ENCODE measurements around the gene MMP23B.
"Not testable (repeated sequence)": the region's sequence is repeated elsewhere in the genome, so short reads cannot be mapped to it uniquely, and the experiment has no call there.

DNA sequence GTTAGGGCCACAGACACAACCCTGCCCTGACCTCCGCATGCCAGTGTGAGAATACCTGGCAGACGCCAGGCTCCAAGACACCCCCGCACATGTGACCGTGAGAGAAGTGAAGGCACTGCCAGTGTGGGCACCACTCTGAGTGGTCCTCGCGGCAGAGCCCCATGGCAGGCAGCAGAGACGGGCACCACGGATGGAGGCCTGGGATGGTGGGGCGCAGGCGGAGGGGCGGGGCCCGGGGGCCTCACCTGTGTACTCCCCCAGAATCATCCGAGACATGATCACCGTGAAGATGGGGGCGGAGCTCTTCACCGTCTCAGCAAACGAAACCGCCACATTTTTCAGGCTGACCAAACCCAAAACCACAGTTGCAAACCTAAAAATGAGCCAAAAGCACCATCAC lies 43.2 kb downstream of the MMP23B start:
- TF ChIP-seq, protein P1, sequence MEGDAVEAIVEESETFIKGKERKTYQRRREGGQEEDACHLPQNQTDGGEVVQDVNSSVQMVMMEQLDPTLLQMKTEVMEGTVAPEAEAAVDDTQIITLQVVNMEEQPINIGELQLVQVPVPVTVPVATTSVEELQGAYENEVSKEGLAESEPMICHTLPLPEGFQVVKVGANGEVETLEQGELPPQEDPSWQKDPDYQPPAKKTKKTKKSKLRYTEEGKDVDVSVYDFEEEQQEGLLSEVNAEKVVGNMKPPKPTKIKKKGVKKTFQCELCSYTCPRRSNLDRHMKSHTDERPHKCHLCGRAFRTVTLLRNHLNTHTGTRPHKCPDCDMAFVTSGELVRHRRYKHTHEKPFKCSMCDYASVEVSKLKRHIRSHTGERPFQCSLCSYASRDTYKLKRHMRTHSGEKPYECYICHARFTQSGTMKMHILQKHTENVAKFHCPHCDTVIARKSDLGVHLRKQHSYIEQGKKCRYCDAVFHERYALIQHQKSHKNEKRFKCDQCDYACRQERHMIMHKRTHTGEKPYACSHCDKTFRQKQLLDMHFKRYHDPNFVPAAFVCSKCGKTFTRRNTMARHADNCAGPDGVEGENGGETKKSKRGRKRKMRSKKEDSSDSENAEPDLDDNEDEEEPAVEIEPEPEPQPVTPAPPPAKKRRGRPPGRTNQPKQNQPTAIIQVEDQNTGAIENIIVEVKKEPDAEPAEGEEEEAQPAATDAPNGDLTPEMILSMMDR (IDR thresholded peaks at IDR 0.05): not testable (repeated sequence)
- not testable (repeated sequence) for TF ChIP-seq POLR2A (IDR thresholded peaks at IDR 0.05)

Data from tibial nerve (tissue), 3 donors.